NCI-H128 (cell line): ENCODE measurements around the gene MUC2.

Source experiments
- DNase-seq: peaks from one replicate; lab custom pipeline; 2025; ENCODE audit not compliant: unreplicated experiment; lab: John Stamatoyannopoulos, UW

Gene MUC2

DNA sequence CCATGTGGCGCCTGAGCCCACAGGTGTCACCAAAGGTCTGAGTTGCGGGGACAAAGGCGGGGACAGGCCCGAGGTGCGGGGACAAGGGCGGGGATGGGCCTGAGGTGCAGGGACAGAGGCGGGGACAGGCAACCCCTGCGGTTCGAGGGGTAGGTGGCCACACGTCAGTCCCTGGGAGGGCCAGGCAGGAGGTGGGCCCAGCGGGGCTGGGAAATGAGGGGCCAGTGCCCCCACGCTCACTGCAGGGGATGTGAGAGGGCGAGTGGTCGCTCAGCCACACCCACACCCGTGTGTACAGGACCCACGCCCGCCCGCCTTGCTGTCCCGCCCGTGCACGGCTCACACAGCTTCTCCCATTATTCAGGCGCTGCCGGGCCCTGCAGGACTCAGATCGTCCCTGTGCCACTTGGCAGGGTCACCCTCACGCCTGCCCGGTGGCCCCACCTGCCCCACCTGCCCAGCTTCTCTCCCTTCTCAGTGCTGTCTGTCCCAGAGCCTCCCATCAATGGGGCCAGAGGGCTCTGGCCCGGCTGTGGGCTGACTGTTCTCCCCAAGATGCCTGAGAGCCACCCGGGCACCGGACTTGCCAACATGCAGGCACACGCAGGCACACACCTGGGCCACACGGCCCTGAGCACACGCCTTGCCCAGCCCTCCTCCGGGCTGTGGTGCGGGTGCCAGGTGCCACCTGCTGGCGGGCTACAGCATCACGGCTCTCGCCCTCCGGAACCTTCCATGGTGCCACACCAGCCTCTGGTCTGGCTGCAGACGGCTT lies 23.9 kb upstream of the MUC2 start:
- DNase-seq = peak; percentile 53

DNA sequence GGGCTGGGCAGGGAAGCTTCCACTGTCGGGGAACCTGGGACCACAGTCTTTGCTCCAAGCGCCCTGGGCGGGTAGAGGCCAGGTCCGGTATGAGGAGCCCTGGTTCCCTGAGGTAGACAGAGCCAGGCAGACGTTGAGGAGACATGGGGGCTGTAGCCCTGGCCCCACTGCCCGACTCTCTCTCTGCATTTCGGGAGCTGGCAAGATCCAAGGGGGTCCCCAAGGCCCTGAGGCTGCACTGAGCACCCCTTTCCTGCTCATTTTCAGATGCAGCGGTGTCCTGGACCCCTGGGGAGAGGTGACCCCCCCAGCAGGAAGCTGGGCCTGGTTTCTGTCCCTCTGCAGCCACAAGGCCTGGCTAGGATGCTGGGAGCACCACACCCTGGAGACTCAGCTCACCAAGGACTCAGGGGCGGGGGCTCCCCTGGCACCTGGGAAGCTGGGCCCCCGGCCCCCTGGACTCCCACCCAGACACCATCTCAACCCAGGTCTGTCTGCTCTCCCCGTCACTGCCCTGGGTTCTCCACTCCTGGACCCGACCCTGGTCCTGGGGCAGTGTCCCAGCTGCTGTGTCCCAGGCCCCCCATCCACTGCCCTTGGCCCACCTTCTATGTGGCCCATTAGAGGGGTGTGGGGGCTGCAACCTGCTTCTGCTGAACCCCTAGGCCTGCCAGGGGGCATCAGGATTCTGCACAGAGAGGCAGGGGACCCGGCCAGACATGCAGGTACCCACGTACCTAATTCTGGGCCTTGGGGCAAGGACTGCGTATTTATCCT lies 23.1 kb upstream of the MUC2 start:
- DNase-seq = no peak

DNA sequence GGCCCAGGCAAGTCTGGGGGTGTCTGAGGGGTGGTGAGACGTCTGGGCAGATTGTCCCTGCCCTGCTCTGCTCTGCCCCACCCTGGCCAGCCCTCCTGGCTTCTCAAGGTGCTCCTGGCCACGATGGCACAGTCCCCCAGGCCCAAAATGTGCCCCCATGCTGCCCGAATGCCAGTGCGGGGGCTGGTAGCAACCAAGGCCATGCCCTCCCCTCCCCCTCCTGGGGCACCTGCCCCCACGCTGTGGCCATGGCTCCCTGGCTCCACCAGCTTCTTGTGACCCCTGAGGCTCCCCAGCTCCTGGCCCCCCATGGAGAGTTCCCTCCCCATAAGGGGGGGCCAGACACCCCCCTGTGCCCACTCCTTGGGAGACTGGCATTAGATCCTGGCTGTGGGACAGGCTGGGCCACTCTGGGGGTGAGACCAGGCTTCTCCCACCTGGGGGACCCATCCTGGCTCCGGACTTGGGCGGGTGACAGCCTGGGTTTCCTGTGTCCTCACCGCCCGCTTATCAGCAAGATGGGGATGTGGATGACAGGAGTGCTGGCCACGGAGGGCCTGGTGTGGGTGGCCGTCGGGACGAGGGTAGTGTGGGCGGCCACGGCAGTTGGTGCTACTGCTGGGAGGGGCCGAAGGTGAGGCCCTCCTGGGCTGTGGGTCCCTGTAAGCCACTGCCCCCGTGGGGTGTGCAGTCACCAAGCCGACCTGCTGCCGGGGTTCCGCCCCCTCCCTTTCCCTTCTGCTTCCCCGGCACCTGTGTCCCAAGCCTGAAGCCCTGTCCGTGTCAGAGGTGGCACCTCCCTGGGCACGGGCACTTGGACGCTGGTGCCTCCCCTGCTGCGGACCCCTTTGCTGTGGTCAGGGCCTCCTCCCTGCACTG lies 22.3 kb upstream of the MUC2 start:
- no peak for DNase-seq

DNA sequence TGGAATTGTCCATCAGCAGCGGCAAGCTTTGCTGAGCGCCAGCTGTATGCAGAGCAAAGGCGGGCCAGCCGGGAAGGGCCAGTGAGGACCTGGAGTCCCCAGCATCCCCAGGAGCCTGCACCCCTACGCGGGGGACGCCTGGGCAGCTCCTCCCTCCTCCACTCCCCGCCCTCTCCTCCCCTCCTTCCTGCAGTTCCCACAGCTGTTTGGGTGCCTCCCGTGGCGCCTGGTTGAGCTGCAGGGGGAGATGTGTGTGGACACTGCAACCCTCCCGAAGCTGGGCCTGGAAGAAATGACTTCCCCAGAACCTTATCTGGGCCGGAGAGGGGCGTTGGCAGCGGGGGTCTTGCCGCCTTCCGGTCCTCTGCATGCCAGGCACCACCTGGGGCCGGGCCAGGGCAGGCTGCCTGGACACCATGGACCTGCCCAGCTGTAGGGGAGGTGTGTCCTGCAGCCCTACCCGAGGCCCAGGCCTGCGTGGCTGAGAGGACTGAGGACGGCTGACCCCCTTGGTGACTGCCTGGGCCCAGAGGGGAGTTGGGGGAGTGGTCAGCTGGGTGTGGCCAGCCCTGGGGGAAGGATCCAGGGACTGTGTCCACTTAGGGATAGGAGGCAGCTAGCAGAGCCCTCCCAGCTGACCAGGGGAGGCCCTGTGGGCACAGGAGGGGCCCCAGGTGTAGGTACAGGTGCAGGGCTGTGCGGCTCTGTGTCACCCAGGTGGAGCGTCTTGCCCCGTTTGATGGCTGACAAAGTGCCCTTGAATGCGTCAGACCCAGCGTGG lies 21.4 kb upstream of the MUC2 start:
- DNase-seq = no peak

DNA sequence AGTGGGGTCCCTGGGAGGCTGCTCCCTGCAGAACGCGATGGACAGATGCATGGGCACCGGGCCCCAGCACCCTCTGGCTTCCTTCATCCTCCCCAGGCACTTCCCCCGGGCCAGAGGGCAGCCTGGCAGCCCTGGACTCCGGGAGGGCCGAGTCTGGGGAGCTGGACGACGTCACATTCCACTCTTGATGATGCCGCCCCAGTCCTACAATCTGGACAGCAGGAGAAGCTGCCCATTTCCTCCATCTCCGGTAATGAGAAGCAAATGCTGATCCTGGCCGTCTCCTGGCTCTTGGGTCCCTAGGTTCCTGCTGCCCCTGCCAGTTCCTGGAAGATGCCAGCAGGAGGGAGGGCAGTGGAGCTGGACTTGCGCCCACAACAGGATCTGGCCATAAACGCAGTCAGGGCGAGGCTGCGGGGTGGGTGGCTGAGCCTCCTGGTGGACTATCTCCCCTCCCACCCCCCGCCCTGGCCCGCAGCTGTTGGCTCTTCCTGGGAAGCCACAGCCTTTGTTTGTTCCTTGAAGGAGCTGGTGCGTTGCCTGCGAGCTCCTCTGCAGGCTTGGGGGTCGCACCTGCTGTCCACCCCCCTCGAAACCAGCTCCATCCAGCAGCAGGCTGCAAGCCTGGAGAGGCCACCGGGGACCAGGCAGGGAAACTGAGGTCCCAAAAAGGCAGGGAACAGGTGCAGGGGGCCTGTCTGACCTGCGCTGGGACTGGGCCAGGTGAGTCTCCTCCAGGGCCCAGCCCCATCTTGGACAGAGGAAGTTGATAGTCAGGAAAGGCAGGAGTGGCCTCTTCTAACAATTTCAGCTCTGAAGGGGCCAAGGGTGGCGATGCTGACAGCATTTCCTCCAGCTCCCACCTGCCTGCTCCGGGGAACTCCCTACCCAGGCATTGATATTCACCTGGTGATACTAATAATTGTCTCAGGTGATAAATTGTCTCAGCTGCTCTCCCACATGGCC lies 20.2 kb upstream of the MUC2 start:
- no peak for DNase-seq

DNA sequence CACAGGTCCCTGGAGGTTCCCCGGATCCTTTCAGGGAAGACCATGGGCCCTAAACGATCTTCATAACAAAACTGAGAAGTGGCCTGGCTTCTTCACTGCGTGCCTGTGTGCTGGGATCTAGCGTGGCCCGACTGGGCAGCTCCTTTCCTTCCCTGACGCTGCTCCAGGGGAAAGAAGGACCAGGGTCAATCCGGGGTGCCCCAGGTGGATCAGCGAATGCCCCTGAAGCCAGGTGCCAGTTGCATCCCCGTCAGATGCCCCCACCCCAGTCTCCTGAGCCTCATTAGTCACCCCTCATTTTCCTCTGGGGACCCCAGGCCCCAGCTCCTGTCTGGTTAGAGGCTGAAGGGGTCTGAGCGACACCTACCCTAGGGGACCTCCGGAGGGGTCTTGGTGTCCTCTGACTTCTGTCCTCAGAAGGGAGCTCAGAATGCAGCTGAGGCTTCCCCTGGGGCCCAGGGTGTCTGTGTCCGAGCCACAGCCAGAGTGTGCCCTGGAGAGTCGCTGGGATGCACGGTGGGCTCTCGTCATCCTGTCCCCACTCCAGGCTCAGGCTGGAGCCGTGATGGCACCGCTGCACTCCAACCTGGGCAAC lies 19.5 kb upstream of the MUC2 start:
- no peak for DNase-seq

DNA sequence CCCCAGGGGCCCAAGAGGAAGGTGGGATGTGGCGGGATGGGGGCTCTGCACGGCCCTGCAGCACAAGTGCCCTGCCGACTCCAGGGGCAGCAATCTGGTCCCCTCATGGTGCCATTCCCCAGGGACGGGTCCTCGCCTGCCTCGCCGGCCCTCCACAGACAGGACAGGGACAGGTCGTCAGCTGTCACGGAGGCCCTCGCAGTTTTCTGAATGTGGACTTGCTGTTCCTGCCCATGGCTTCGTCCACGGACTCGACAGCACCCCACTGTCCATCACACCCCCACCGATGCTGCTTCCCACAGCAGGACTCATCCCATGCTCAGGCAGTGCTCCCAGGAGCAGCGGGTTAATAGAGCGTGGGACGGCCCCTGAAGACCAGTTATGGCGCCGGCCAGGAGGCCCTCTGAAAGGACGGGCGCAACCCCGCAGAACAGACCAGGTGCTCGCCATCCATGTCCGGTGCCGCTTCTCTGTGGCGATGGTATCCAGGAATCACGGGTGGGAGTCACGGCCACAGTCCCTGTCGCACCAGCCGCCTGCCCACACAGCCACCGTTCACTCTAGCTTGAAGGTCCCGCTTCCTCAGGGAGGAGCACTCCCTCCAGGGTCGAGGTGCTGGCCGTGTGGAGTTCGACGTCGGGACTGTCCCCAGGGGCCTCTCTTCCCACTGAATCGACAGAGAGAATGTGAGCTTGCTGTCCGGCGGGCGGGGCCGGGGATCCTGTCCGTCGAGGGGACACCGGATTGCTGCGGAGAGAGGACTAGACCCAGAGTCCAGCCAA lies 18.5 kb upstream of the MUC2 start:
- no peak for DNase-seq

DNA sequence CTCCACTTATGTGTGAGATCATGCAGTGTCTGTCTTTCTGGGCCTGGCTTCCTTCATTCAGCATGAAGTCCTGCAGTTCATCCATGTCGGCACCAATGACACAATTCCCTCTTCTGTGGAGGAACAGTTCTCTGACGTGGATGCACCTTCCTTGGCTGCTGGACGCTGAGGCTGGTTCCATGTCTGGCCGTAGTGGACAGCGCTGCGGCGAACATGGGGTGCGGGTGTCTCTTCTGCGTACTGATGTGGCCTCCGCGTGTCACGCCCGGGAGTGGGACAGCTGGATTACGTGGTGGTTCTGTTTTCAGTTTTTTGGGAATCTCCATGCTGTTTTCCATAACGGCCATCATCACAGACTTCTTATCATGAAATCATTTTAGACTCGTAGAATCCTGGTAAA lies 16.9 kb upstream of the MUC2 start:
- no peak for DNase-seq

DNA sequence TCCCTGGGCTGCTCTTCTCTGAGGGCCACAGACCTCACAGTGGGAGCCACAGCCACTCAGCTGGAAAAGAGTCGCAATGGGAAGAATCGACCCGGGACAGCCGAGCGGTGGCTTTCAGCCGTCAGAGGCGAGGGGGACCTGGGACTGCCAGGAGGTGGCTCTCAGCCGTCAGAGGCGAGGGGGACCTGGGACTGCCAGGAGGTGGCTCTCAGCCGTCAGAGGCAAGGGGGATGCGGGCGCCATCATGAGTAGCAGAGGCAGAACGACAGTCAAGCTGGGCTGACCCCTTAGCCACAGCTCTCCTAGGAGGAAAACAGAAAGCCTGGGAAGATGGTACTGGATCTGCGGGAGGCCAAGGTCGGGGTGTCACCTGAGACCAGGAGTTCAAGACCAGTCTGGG lies 14.9 kb upstream of the MUC2 start:
- DNase-seq = no peak

DNA sequence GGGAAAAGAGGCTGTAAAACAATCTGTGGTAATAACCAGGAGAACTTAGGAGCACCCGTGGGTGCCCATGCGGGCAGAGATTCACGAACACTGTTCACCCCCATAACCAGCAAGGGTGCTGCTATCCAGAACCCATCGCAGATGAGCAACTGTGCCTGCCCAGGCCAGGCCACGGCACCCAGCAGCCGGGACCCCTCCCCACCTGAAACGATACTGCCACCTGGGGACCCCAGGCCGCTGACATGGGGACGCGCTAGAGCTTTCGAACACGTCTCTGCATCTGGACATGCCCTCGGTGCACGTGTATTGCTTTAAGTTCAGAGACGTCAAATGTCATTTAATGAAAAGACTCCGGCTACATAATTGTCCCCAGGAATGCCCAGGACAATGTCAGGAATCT lies 14.3 kb upstream of the MUC2 start:
- no peak for DNase-seq

DNA sequence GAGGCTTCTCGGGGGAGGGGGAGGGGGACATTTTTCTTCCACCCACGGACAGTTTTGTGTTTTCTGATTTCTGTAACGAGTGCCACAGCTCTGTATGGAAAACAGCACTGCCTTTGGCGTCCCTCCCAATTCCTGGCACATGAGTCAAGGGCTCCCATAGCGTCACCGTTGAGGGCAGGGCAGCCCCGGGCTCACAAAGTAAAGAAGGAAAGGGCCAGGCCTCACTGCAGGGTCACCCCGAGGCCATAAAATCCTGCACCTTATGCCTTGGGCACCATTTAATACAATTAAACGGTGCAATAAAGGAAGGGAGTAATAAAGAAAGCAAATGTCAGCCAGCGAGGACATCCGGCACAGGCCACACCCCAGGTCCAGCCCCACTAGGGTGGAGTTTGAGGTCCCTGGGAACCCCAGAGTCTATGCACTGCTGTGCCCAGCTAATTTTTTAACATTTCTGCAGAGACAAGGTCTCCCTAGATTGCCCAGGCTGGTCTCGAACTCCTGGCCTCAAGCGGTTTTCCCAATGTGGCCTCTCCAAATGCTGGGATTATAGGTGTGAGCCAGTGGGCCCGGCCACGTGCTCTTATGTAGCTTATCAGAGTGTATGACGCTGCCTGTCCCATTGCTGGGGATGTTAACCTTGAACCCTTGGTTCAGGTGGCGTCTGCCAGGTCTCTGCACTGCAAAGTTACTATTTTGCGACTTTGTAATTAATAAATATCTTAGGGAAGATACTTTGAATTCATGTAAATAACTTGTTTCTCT lies 13.6 kb upstream of the MUC2 start:
- no peak for DNase-seq

DNA sequence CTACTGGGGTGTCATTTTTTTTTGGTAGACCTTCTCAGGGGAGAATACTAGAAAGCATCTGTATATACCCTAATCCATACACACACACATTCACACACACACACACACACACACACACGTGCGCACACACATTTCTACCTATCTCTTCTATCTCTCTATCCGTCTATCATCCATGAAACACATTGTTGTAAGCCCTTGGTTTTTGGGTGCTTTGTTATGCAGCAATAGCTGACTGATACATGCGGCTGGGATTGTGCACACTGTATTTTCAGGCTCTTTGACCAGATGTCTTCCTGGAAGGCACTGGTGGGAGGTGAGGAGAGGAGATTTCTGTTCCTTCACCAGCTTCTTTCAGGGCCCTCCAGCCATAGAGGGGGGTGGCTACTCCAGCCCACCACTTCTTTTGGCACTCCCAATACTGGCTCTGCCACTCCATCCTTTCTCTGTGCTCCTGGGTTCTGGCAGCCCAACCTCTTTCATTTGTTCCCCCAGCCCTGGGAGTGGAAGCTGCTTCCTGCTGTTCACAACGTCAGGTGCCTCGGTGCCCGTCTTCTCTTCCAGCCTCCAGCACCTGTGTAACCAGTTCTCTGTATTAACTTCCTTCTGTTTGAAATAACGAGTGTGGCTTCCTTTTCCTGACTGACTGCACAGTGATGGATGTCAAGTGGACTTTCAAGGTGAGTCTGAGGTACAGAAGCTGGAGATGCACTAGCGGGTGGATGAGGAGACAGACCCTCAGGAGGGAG lies 12.4 kb upstream of the MUC2 start:
- no peak for DNase-seq

DNA sequence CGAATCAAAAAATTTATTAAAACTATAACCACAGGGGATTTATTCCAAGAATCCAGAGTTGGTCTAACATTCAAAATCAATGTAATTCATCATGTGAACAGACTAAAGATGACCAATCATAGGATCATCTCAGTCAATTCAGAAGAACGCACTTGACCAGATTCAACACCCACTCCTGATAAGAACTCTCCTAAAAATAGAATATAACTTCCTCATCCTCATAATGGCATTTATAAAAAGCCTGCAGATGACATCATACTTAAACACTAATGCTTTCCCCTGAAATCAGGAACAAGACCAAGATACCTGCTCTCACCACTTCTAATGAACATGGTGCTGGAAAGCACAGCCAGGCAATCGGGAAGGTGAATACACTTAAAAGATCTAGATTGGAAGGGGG lies 10.5 kb upstream of the MUC2 start:
- no peak for DNase-seq

DNA sequence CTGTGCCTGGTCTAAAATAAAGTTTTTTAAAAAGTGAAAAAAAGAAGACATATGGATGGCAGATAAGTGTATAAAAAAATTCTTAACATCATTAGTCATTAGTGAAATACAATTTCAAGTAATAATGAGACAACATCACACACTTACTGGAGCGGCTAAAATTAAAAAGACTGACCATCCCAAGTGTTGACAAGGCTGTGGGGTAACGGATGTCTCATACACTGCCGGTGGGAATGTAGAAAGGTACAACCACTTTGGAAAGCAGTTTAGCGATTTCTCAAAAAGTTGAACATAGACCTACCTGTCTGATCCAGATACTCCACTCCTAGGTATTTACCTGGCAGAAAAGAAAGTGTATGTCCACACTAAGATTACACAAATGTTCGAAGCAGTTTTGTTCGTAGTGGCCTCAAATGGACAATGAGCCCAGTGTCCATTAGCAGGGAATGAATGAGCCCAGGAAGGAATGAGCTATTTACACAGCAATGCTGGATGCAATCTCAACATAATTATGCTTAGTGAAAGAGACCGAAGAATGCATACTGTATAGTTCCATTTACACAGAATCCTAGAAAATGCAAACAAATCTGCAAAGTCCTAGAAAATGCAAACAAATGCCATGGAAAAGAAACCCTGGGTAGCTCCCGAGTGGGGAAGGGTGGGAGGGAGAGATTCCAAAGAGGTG lies 6.7 kb upstream of the MUC2 start:
- no peak for DNase-seq

DNA sequence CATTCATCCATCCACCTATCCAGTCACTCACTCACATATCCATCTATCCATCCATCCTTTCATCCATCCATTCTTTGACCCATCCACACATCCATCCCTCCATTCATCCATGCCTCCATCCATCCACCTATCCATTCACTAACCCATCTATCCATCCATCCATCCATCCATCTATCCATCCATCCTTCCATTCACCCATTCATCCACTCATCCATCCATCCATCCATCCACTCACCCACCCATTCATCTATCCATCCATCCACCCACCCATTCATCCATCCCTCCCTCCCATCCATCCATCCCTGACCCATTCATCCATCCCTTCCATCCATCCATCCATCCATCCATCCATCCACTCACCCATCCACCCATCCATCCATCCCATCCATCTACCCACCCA lies 4.9 kb upstream of the MUC2 start:
- DNase-seq = no peak

DNA sequence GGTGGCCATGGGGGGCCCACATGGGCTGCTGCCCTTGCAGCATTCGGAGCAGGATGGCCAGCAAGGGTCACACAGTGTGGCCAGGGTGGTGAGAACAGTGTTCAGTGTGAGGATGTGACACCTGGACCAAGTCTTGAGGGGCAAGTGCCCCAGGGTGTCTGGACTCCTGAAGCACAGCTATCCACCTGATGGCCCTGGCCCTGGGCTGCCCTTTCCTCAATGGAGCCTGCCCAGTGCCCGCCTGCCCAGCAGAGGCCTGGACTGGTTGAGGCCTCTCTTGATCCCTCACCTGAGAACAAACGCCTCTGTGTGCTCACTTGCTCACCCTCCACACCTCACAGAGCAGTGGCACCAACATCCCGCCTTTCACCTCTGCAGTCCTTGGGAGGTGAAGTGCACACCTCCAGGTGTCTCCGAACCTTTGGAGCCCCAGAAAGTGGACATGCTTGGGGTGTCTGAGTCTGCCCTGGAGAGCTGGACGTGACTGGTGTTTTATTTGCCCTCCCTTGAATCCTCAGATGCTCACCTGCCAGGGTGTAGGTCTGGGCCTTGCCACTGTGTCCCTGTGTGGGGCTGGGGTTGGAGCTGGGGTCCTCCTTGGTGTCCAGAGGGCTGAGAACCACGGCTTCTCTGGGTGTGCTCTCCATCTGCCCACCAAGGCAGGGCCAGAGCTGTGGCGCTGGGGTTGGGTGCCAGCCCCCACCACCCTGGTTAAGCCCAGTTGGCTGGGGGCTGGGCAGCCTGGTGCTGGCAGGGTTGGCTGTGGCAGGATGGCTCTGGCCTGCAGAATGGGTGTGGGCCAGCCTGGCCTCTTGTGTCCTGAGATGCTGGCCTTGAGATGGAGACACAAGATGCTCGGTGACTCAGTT lies 3.8 kb upstream of the MUC2 start:
- no peak for DNase-seq
